ENCODE data around the gene STON2.

The STON2 gene

GRCh38 chr14:81323093-81323492 is 77.0 kb downstream of the STON2 start:
- Histone ChIP-seq H3K9me3 (replicated peaks in 1 of 11) (peaks cover 0 to 5% (median 0%) of the 10 kb centered on the region in 11 experiments; a peak in 3 of 22 replicates), H3K27me3 (no peaks in the 10 kb centered on the region), H3K4me1 (no peaks in the 10 kb centered on the region), H3K36me3 (no peaks in the 10 kb centered on the region), H3K4me3 (no peak overlapping the region), H4K20me1 (no peaks in the 10 kb centered on the region), H3K4me2 (no peak overlapping the region), H3K27ac (no peak overlapping the region), H3K9ac (no peak overlapping the region)
- no peak for TF ChIP-seq Cebpa-rat (IDR thresholded peaks at IDR 0.05)

- Histone ChIP-seq H4K20me1 (no peaks in the 10 kb centered on the region), H3K4me3 (no peak overlapping the region), H3K4me2 (no peak overlapping the region), H3K27ac (no peak overlapping the region), H3K36me3 (no peaks in the 10 kb centered on the region), H3K27me3 (no peaks in the 10 kb centered on the region), H3K9me3 (replicated peaks in 1 of 11) (peaks cover 0 to 5% (median 0%) of the 10 kb centered on the region in 11 experiments; a peak in 3 of 22 replicates), H3K9ac (no peak overlapping the region), H3K4me1 (no peaks in the 10 kb centered on the region)
- no peak for TF ChIP-seq Cebpa-rat (IDR thresholded peaks at IDR 0.05)
These were observed 80.2 kb downstream of the STON2 start for GRCh38 chr14:81319946-81320345.

GRCh38 chr14:81319314-81319713 is 80.8 kb downstream of the STON2 start:
- TF ChIP-seq Cebpa-rat (IDR thresholded peaks at IDR 0.05) = no peak
- Histone ChIP-seq H3K9me3 (replicated peaks in 1 of 11) (peaks cover 0 to 5% (median 0%) of the 10 kb centered on the region in 11 experiments; a peak in 3 of 22 replicates), H3K4me2 (no peak overlapping the region), H3K9ac (no peak overlapping the region), H3K36me3 (no peaks in the 10 kb centered on the region), H3K4me3 (no peak overlapping the region), H3K27ac (no peak overlapping the region), H4K20me1 (no peaks in the 10 kb centered on the region), H3K4me1 (no peaks in the 10 kb centered on the region), H3K27me3 (no peaks in the 10 kb centered on the region)

- no peak for TF ChIP-seq Cebpa-rat (IDR thresholded peaks at IDR 0.05)
- no peak overlapping the region for H3K4me3 ChIP-seq
These were observed 84.8 kb downstream of the STON2 start for GRCh38 chr14:81315341-81315740.

GRCh38 chr14:81314443-81315175 is 85.5 kb downstream of the STON2 start:
- no peaks in the 10 kb centered on the region for H3K9me3 ChIP-seq (replicated peaks in 1 of 11)
- no peaks in the 10 kb centered on the region for H3K4me1 ChIP-seq
- TF ChIP-seq Cebpa-rat (IDR thresholded peaks at IDR 0.05) = no peak
- no peak overlapping the region for H3K4me2 ChIP-seq
- no peaks in the 10 kb centered on the region for H3K36me3 ChIP-seq
- H3K27me3 ChIP-seq = no peaks in the 10 kb centered on the region
- no peaks in the 10 kb centered on the region for H4K20me1 ChIP-seq
- no peak overlapping the region for H3K4me3 ChIP-seq
- no peak overlapping the region for H3K9ac ChIP-seq
- H3K27ac ChIP-seq = no peak overlapping the region

More at GRCh38 chr14:81315341-81315740, 84.8 kb downstream of the STON2 start:
- Histone ChIP-seq H3K27me3 (no peaks in the 10 kb centered on the region), H3K4me1 (no peaks in the 10 kb centered on the region), H4K20me1 (no peaks in the 10 kb centered on the region), H3K36me3 (no peaks in the 10 kb centered on the region), H3K27ac (no peak overlapping the region), H3K4me2 (no peak overlapping the region), H3K9ac (no peak overlapping the region), H3K9me3 (replicated peaks in 1 of 11) (peaks cover 0 to 5% (median 0%) of the 10 kb centered on the region in 11 experiments; a peak in 3 of 22 replicates)

- Histone ChIP-seq H3K27ac (no peak overlapping the region), H3K4me1 (no peaks in the 10 kb centered on the region), H3K27me3 (no peaks in the 10 kb centered on the region), H3K36me3 (no peaks in the 10 kb centered on the region), H3K9me3 (replicated peaks in 1 of 11) (no peaks in the 10 kb centered on the region), H3K9ac (no peak overlapping the region), H3K4me3 (no peak overlapping the region), H4K20me1 (no peaks in the 10 kb centered on the region), H3K4me2 (no peak overlapping the region)
- no peak for TF ChIP-seq Cebpa-rat (IDR thresholded peaks at IDR 0.05)
These were observed 86.2 kb downstream of the STON2 start for GRCh38 chr14:81313775-81314429.

GRCh38 chr14:81313200-81313599 is 86.9 kb downstream of the STON2 start:
- TF ChIP-seq Cebpa-rat (IDR thresholded peaks at IDR 0.05) = no peak
- no peak overlapping the region for H3K27ac ChIP-seq
- no peaks in the 10 kb centered on the region for H3K4me1 ChIP-seq
- no peaks in the 10 kb centered on the region for H3K9me3 ChIP-seq (replicated peaks in 1 of 11)
- no peak overlapping the region for H3K9ac ChIP-seq
- no peak overlapping the region for H3K4me2 ChIP-seq
- H3K36me3 ChIP-seq = no peaks in the 10 kb centered on the region
- H3K4me3 ChIP-seq = no peak overlapping the region
- H4K20me1 ChIP-seq = no peaks in the 10 kb centered on the region
- H3K27me3 ChIP-seq = no peaks in the 10 kb centered on the region

GRCh38 chr14:81312289-81312876 is 87.7 kb downstream of the STON2 start:
- Histone ChIP-seq H3K9ac (no peak overlapping the region), H3K27me3 (no peaks in the 10 kb centered on the region), H3K36me3 (no peaks in the 10 kb centered on the region), H3K4me2 (no peak overlapping the region), H3K4me1 (no peaks in the 10 kb centered on the region), H3K4me3 (no peak overlapping the region), H3K27ac (no peak overlapping the region), H4K20me1 (no peaks in the 10 kb centered on the region), H3K9me3 (replicated peaks in 1 of 11) (no peaks in the 10 kb centered on the region)
- TF ChIP-seq Cebpa-rat (IDR thresholded peaks at IDR 0.05) = no peak

- no peak overlapping the region for H3K9ac ChIP-seq
- H3K4me3 ChIP-seq = no peak overlapping the region
- H3K9me3 ChIP-seq (replicated peaks in 1 of 11) = no peaks in the 10 kb centered on the region
- H3K27me3 ChIP-seq = no peaks in the 10 kb centered on the region
- TF ChIP-seq Cebpa-rat (IDR thresholded peaks at IDR 0.05) = no peak
- no peak overlapping the region for H3K4me2 ChIP-seq
- no peaks in the 10 kb centered on the region for H4K20me1 ChIP-seq
- no peaks in the 10 kb centered on the region for H3K4me1 ChIP-seq
- H3K36me3 ChIP-seq = no peaks in the 10 kb centered on the region
- H3K27ac ChIP-seq = no peak overlapping the region
These were observed 88.3 kb downstream of the STON2 start for GRCh38 chr14:81311778-81312177.

Measured in BLaER1 treated with 17β-estradiol and CSF1 and Interleukin-3, amounts not matched to agents 10 nM and 100 nM (cell line).